Measurements from ENCODE around the gene ZNF276.
"Not testable (repeated sequence)": the region's sequence is repeated elsewhere in the genome, so short reads cannot be mapped to it uniquely, and the experiment has no call there.

Gene ZNF276

DNA sequence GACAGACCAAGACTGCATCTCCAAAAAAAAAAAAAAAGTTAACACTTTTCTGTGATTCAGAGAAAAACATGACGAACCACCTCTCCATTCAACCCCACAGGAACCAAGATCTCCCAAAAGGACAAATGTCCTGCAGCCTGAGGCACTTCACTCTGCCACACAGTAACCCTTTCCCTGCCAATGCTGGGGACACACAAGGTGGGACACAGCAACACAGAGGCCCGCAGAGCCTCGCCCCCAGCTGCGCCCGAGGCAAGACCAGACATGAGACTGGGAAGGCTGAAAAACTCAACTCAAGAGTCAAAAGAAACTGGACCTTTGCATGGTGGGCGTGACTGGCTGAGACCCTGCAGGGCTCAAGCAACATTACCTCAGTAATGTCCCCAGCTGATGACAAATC is 61.2 kb downstream of the ZNF276 start:
- no peak for DNase-seq (ENCODE audit: low spot score)
- FAIRE-seq: no peak

DNA sequence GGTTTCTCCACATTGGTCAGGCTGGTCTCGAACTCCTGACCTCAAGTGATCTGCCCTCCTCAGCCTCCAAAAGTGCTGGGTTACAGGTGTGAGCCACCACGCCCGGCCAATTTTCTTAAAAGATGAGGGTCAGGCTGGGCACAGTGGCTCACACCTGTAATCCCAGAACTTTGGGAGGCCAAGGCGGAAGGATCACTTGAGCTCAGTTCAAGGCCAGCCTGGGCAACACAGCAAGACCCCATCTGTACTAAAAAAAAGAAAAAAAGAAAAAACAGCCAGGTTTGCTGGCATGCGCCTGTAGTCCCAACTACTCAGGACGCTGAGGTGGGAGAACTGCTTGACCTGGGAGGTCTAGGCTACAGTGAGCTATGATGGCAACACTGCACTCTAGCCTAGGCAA is 62.6 kb downstream of the ZNF276 start:
- FAIRE-seq: not testable (repeated sequence)

DNA sequence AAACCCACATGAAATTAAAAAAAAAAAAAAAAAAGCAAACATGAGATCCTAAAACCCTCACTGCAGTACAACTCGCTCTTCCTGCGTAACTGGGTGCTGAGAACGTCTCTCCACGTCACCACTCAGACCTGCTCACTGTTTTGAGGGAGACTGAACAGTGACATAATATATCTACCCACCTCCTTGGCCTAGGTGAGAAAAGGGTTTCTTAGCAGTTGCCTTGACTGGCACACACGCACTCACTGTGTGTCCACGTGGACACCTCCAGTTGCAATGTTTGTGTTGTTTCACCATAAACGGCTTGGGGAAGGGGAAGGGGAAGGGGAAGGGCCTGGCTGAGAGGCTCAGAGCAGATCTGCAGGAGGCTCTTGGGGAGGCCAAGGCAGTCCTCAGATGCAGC is 63.1 kb downstream of the ZNF276 start:
- FAIRE-seq (no peak), DNase-seq (ENCODE audit: low spot score) (no peak)

More for the DNA sequence above, 62.6 kb downstream of the ZNF276 start:
- DNase-seq (ENCODE audit: low spot score): not testable (repeated sequence)

DNA sequence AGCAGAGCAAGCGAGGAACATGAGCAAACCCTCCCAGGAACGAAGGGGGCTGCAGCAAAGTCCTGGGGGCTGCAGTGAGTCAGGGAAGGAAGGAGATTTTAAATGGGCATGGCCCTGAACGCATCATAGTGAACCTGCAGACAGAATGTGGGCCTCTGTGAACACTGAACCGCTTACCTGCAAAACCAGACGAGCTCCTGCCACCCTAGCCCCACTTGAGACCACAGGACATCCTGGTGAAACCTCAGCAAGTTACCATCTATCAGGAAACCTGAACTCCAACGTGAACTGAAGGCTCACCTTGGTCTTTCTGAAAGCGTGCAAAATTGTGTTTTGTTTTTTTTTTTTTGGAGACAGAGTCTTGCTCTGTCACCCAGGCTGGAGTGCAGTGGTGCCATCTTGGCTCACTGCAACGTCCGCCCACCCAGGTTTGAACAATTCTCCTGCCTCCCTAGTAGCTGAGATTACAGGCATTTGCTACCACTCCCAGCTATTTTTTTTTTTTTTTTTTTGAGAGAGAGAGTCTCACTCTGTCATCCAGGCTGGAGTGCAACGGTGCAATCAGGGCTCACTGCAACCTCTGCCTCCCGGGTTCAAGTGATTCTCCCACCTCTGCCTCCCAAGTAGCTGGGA is 64.3 kb downstream of the ZNF276 start:
- DNase-seq (ENCODE audit: low spot score): no peak
- FAIRE-seq: no peak

DNA sequence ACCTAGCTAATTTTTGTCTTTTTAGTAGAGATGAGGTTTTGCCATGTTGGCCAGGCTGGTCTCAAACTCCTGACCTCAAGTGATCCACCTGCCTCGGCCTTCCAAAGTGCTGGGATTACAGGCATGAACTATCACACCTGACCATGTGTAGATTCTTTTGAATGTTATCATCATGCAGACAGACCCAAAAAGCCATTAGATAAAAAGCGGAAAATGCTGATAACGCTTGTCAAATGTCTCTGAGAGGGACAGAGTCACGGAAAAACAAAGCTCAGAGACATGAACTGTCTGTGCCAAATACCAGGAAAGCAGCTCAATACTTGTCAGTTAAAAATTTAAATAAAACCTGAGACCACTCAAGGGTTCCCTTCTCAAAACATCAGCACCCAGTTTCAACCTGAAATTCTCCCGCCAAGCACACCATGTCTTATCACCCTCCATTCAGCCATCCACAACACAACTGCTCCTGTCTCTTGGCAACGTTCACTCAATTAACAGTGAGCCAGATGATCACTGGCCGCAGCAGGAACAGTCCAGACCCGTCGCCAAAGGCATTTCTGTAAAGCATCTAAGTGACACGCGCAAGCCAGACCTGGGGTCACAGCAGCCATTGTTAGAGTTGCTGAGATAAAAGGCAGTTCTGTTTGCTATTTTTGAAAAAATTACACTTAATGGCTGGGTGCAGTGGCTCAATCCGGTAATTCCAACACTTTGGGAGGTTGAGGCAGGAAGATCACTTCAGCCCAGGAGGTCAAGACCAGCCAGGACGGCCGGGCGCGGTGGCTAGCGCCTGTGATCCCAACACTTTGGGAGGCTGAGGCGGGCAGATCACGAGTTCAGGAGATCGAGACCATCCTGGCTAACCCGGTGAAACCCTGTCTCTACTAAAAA is 65.4 kb downstream of the ZNF276 start:
- DNase-seq (ENCODE audit: low spot score) (no peak), FAIRE-seq (no peak)

DNA sequence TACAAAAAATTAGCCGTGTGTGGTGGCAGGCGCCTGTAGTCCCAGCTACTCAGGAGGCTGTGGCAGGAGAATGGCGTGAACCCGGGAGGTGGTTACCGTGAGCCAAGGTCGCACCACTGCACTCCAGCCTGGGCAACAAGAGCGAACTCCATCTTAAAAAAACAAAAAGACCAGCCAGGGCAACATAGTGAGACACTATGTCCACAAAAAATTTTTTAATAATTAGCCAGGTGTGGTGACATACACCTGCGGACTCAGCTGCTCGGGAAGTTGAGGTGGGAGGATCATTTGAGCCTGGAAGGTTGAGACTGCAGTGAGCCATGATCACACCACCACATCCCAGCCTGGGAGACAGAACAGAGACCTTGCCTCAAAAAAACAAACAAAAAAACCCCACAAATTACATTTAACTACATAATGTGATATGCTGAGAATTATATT is 66.0 kb downstream of the ZNF276 start:
- FAIRE-seq: no peak
- no peak for DNase-seq (ENCODE audit: low spot score)
